A549 treated with CpdA at 1 μM for 4 hours (cell line): ENCODE data around the gene HLA-G. TPM values are rescaled to one million over a fixed set of nuclear protein-coding genes. Genes with fewer than 3 reads are reported as not detected.

Experiments
- total RNA-seq: library from RNA; stranded (reverse); fragments of 200-300 nt; extraction: Qiagen RNA extraction; gene quantifications from 5 replicates; pipeline ENCODE4 v1.2.3, GENCODE V29; 2022; ENCODE audit warnings: low read depth

The HLA-G gene
- total RNA-seq = 0.03 TPM in 1 of 5 replicates, not detected in the others

GRCh38 chr6:29827579-29828470, at the start of gene HLA-G:
Gene HLA-G, plus strand, starts transcription at chr6:29827825. Its CDS starts 20 bp downstream, at chr6:29827845.

Other genes starting within 250 kb of the HLA-G start
- gene OR2H2, start 242.7 kb upstream of the HLA-G start, total RNA-seq = not detected in 5 replicates
- 3.4 to 6.8 TPM (median 5.0 TPM) in 5 replicates for gene GABBR1, start 194.6 kb upstream of the HLA-G start, total RNA-seq
- not detected in 5 replicates for gene MOG, start 170.7 kb upstream of the HLA-G start, total RNA-seq
- not detected in 5 replicates for gene ZFP57, start 146.7 kb upstream of the HLA-G start, total RNA-seq
- 3.2 to 5.4 TPM (median 4.9 TPM) in 5 replicates for gene HLA-F, start 104.4 kb upstream of the HLA-G start, total RNA-seq
- gene HLA-A, start 114.7 kb downstream of the HLA-G start, total RNA-seq = 113 to 144 TPM (median 140 TPM) in 5 replicates
- gene POLR1H, start 233.4 kb downstream of the HLA-G start, total RNA-seq = 25.7 to 36.9 TPM (median 36.2 TPM) in 5 replicates
- gene PPP1R11, start 239.4 kb downstream of the HLA-G start, total RNA-seq = 41.4 to 46.0 TPM (median 43.2 TPM) in 5 replicates
- 0.03 TPM in 1 of 5 replicates, not detected in the others for gene RNF39, start 247.9 kb downstream of the HLA-G start, total RNA-seq